Right kidney (tissue), 1 donor: Measurements from ENCODE around the gene SNAI3.

Source experiments
- DNase-seq: peaks from one replicate; pipeline ENCODE4 v3.0.0-alpha.2; 2016

SNAI3 gene

DNA sequence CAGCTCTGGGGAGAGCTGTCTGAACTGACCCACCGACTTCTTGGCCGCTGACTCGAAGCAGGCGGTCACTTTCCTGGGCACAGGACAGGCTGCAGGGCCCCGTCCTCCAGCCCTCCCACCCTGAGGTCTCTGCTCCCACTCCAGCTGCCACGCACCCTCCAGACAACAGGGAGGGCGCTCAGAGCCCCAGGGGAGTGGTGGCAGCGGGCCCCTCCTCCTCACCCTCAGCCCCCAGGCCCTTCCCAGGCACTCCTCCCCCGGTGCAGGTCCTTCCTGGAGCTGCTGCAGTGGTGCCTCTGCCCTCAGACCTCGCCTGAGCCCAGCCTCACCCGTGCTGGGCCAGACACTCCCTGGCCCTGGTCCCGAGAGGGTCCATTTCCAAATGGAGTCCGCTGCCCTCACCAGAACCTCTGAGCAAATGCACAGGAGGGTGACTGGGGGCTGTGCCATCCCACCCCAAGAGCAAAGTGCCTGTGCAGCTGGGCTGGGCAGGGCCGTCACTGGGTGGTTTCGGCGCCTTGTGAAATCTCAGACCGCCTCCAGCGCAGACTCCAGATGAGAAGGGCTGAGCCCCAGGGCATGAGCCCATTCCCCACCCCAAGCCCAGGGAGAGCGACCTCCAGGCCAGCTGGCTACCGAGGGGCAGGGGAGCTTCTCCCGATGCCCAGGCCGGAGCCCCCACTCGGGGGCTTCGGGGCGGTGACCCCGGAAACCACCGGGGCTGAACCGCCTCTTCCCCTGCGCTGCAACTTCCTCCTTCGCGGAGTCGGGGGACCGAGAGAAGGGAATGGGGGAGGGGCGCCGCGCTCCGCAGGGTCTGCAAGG, 36.2 kb downstream of the SNAI3 start:
- peak; percentile 78 for DNase-seq

DNA sequence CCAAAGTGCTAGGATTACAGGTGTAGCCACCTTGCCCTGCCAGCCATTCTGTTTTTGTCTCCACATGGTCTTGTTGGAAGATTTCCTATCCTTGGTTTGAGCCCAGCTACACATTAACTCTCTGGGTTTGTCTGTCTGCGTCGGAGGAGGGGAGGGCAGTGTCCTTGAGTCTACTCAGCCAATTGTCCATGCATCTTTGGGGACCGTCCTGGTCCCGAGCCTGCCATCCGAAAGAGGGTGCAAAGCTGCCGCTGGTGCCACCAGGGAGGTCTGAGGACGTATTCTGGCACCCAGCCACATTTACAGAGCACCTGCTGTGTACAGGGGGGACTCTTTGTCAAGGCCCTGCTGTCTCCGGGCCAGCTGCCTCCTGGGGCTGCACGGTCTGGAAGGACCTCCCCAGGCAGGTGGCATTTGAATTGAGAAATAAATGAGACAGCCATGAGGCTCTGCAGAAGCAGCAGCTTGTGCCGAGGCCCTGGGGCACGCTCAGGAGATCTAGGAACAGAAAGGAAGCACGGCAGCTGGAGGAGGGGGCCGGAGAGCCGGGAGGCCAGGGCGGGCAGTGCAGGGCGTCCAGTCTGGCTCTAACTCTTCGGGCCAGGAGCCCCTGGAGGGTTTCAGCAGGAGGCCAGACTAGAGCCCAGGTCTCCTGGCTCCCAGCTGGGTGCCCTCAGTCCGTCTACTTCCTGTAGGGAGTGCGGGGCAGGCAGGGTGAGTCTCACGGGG, 36.9 kb downstream of the SNAI3 start:
- no peak for DNase-seq

GRCh38 chr16:88647178-88648070, 38.9 kb downstream of the SNAI3 start:
- no peak for DNase-seq

DNA sequence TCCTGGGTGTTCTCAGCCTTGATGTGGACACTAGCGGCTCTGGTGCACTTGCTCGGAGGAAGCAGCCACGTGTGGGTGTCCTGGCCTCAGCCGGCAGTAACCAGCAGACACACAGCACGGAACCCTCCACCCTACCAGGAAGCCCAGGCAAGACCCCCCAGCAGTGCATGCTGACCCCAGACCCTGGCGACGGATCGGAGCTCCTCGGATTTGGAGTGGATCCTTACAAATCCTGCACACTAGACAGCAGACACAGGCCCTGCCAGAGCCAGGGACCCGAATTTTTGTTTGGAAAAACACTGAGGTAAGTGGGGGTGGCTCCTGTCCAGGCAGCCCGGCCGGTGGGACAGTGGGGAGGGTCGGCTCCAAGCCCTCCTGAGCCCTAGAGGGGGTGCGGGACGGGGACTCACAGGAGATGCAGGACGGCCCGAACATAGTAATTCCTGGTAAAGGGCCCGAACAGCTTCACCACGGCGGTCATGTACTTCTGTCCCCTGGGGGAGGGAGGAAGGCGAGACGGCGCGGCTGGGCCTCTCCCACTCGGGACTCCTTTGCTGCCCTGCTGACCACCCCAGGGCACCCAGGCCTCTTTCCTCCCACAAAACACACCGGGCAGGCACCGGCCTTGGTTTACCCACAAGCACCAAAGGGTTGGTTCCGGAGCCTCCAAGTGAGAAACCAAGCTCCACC, 39.8 kb downstream of the SNAI3 start:
- DNase-seq = no peak

DNA sequence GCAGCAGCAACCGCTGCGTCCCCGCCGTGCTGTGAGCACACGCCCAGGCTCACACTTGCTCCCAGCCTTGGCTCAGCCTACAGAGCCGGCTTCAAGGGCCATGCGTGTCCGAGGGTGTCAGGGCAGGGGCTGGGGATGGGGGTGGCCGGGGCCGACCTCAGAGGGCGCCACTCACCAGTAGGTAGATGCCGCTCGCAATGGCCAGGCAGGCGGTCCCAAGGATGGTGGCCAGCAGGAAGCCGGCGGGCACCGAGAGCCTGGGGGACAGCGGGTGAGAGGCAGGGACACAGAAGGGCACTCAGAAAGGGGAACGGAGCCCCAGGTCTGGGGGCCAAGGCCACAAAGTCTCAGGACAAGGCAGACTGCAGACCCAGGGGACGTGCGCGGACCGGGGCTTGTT, 40.4 kb downstream of the SNAI3 start:
- DNase-seq = no peak

- DNase-seq = no peak
Measured at GRCh38 chr16:88645455-88645854, 40.9 kb downstream of the SNAI3 start.

- no peak for DNase-seq
Measured at GRCh38 chr16:88643644-88643932, 42.7 kb downstream of the SNAI3 start.

GRCh38 chr16:88642881-88643643, 43.2 kb downstream of the SNAI3 start:
- no peak for DNase-seq

DNA sequence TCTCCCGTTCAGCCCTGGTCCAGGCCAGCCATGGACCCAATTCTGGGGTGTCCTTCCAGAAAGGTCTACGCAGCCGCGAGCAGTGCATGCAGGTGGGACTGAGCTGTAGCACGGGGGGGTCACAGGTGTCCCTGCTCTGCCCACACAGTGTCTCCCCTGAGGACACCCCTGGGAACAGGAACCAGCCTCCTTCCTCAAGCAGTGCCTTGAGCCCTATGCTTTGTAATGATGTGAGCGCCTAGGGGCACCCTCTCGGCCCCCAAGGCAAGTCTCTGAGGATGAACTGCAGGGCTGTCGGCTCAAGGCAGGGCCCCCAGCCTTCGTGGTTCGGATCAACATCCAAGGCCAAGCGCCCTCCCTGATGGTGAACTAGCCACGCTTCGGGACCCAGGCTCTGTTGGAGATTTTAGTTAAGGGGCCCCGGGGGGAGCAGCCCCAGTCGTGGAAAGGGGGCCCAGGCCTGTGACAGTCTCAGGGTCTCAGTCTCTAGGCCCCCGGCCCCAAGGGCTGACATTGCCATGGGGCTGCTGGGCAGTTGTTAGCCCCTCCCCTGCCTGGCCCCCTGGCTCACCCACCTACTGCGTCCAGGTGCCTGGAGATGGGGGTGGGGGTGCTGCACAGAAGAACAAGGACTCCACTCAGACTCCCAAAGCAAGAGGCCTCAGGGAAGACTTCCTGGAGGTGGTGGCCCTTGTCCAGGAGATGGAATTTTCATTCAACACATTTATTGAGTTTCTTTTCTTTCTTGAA, 45.6 kb downstream of the SNAI3 start:
- DNase-seq = no peak

- DNase-seq = no peak
Measured at GRCh38 chr16:88640039-88640495, 46.2 kb downstream of the SNAI3 start.

GRCh38 chr16:88639231-88640038, 46.9 kb downstream of the SNAI3 start:
- peak; percentile 50 for DNase-seq

GRCh38 chr16:88638323-88639230, 47.7 kb downstream of the SNAI3 start, which contains the start of gene IL17C:
TSS of gene IL17C (plus strand) at chr16:88638572. CDS start at chr16:88638642, 70 bp downstream.
- no peak for DNase-seq

- no peak for DNase-seq
Measured at GRCh38 chr16:88636488-88637265, 49.6 kb downstream of the SNAI3 start.

GRCh38 chr16:88635671-88636319, 50.5 kb downstream of the SNAI3 start:
- no peak for DNase-seq

- no peak for DNase-seq
Measured at GRCh38 chr16:88634994-88635670, 51.2 kb downstream of the SNAI3 start.
